PFSK-1 (cell line): ENCODE measurements around the gene NDRG2.

ENCODE experiments used
- FOXP2 ChIP-seq: optimal IDR thresholded peaks from 2 replicates; pipeline ENCODE3; 2011; ENCODE audit warnings: borderline replicate concordance, control low read depth, inconsistent platforms; ENCODE audit not compliant: insufficient read depth; ENCODE audit errors: extremely low read length, extremely low read depth
- POLR2AphosphoS5 ChIP-seq: IDR thresholded peaks from 2 replicates; pipeline ENCODE4 v1.6.1; 2012; ENCODE audit warnings: low read depth, mild to moderate bottlenecking, control low read depth, low read length, moderate library complexity
- REST ChIP-seq, 2 experiments: IDR thresholded peaks; 2 replicates each; pipeline versions ENCODE4 v1.6.1 to v1.8.0; 2011 to 2012; ENCODE audit warnings: low read depth in 2 of 2, low read length in 2 of 2, control low read depth in 1 of 2, inconsistent platforms in 1 of 2, mild to moderate bottlenecking in 1 of 2, moderate library complexity in 1 of 2; ENCODE audit not compliant: insufficient read depth in 1 of 2
- SIN3A ChIP-seq: IDR thresholded peaks from 2 replicates; pipeline ENCODE4 v1.6.1; 2012; ENCODE audit warnings: mild to moderate bottlenecking, low read length, moderate library complexity, borderline replicate concordance; ENCODE audit not compliant: insufficient read depth
- TAF1 ChIP-seq: IDR thresholded peaks from 2 replicates; pipeline ENCODE4 v1.6.1; 2012; ENCODE audit warnings: low read length, control low read depth, borderline replicate concordance; ENCODE audit not compliant: insufficient read depth

The NDRG2 gene

GRCh38 chr14:20989471-20989786 is 35.4 kb downstream of the NDRG2 start:
- TF ChIP-seq FOXP2 (no peak), REST (IDR thresholded peaks at IDR 0.05; ENCODE audit: insufficient read depth in 1 of 2, low read depth in 2 of 2, low read length in 2 of 2) (no peak), SIN3A (no peak), TAF1 (no peak), POLR2AphosphoS5 (no peak)

GRCh38 chr14:20988717-20989470 is 36.0 kb downstream of the NDRG2 start:
- TF ChIP-seq REST (IDR thresholded peaks at IDR 0.05; ENCODE audit: insufficient read depth in 1 of 2, low read depth in 2 of 2, low read length in 2 of 2) (no peak), POLR2AphosphoS5 (no peak), SIN3A (no peak)

GRCh38 chr14:20986811-20987210 is 38.0 kb downstream of the NDRG2 start:
- TF ChIP-seq REST (IDR thresholded peaks at IDR 0.05; ENCODE audit: insufficient read depth in 1 of 2, low read depth in 2 of 2, low read length in 2 of 2) (no peak), TAF1 (no peak), FOXP2 (no peak), SIN3A (no peak), POLR2AphosphoS5 (no peak)

DNA sequence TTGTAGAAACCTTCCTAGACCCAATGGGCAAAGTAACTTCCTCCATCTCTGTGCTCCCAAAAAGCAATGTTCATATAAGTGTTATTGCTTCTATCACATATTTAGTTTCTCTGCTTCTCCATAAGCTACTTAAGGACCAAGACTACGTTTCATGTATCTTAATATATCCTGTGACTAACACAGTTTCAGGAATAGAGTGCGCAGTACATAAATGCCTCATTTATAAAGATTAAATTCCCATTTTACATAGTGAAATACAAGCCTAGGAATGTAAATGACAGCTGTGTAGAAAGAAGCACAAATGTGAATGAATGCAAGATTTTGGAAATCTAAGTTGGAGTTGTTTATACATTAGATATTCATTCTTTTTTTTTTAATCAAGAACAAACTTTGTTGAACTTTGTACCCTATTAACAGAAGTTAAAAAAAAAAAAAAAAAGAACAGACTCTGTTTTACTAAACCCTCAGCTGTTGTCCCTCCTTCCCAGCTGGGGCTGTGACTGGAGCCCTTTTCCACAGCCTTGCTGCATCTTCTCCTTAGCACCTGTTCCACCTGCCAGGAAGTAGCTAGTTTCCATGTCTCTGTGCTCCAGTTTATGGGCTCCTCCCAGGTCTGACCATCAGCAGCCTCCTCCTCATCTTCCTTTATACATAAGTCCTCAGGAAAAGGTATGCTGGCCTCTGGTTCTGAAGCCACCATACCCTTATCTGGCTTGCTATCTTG is 42.1 kb downstream of the NDRG2 start:
- no peak for TF ChIP-seq POLR2AphosphoS5
- no peak for TF ChIP-seq TAF1
- no peak for TF ChIP-seq REST (IDR thresholded peaks at IDR 0.05; ENCODE audit: insufficient read depth in 1 of 2, low read depth in 2 of 2, low read length in 2 of 2)
- TF ChIP-seq SIN3A = no peak
- no peak for TF ChIP-seq FOXP2
